H1 (cell line): ENCODE measurements around the gene FOXM1. TPM values are rescaled to one million over a fixed set of nuclear protein-coding genes. Genes with fewer than 3 reads are reported as not detected.
A peak's percentile ranks its signal among the peaks of the same experiment; 100 is the strongest.

Source experiments
- ATF2 ChIP-seq: IDR thresholded peaks from 2 replicates; pipeline ENCODE4 v1.6.1; 2012; ENCODE audit warnings: low read length, inconsistent platforms
- CHD7 ChIP-seq: fragments of 300-600 bp; sonication (generic); IDR thresholded peaks from 2 replicates; pipeline ENCODE4 v1.7.1; 2012; ENCODE audit warnings: low read length, moderate library complexity, mild to moderate bottlenecking, inconsistent platforms; ENCODE audit not compliant: insufficient replicate concordance
- NANOG ChIP-seq: IDR thresholded peaks from 2 replicates; pipeline ENCODE4 v1.6.1; 2011; ENCODE audit warnings: low read length, low read depth, mild to moderate bottlenecking, inconsistent platforms; ENCODE audit not compliant: insufficient read depth, poor library complexity, severe bottlenecking
- RFX5 ChIP-seq: IDR thresholded peaks from 2 replicates; pipeline ENCODE4 v1.6.1; 2011; ENCODE audit warnings: low read depth, low read length, improper control_type of control experiment, borderline replicate concordance
- RXRA ChIP-seq: IDR thresholded peaks from 2 replicates; pipeline ENCODE4 v1.6.1; 2011; ENCODE audit warnings: low read depth, mild to moderate bottlenecking, low read length, moderate library complexity; ENCODE audit not compliant: insufficient read depth
- polyA plus RNA-seq, 7 experiments: library from polyadenylated mRNA; depleted of rRNA in 3 of 7; stranded (reverse) in 5 of 7; unstranded in 2 of 7; fragments of >200 nt in 5 of 7; fragments of 200-250 nt in 2 of 7; gene quantifications; 1 replicate in 5 of 7; 2 replicates in 1 of 7; 4 replicates in 1 of 7; pipeline versions ENCODE4 v1.2.1 to v1.2.3, GENCODE V29; 2011 to 2013; ENCODE audit warnings: missing spikeins in 2 of 7, mixed read lengths in 2 of 7
- total RNA-seq: library from RNA; stranded (reverse); fragmentation: NEBNext Ultra II Directional; extraction: Animal tissue kit (Norgen Biotek cat#: 25700); gene quantifications from 2 replicates; pipeline ENCODE4 v1.2.1, GENCODE V29; 2021
- TF ChIP-seq, protein P1 (sequence below): IDR thresholded peaks from 2 replicates; pipeline ENCODE4 v1.6.1; 2011; ENCODE audit warnings: low read depth, mild to moderate bottlenecking, low read length; ENCODE audit not compliant: insufficient read depth

FOXM1 gene
- total and polyA plus RNA-seq, 2 of the 8 experiments (the other 6 are each of a cell fraction or from before 2014, with no cell fraction given), result 58.1 to 121 TPM

GRCh38 chr12:2812290-2813213, 64.4 kb downstream of the FOXM1 start, which contains the start of gene ITFG2 (continued):
- no peak for TF ChIP-seq CHD7
- TF ChIP-seq RXRA, result peak; percentile 86; the same call in 1 of the 2 replicates
- TF ChIP-seq RFX5, result no peak
- no peak for TF ChIP-seq NANOG
- TF ChIP-seq, protein P1, sequence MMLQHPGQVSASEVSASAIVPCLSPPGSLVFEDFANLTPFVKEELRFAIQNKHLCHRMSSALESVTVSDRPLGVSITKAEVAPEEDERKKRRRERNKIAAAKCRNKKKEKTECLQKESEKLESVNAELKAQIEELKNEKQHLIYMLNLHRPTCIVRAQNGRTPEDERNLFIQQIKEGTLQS, result peak; percentile 79
- TF ChIP-seq ATF2, result peak; percentile 92
